ENCODE results near the gene HLA-DMA. TPM values are rescaled to one million over a fixed set of nuclear protein-coding genes. Genes with fewer than 3 reads are reported as not detected.

Gene HLA-DMA
- total and polyA plus RNA-seq, 2 of the 13 experiments (the other 11 are each of a cell fraction or from before 2014, with no cell fraction given): 0.70 to 0.71 TPM

DNA sequence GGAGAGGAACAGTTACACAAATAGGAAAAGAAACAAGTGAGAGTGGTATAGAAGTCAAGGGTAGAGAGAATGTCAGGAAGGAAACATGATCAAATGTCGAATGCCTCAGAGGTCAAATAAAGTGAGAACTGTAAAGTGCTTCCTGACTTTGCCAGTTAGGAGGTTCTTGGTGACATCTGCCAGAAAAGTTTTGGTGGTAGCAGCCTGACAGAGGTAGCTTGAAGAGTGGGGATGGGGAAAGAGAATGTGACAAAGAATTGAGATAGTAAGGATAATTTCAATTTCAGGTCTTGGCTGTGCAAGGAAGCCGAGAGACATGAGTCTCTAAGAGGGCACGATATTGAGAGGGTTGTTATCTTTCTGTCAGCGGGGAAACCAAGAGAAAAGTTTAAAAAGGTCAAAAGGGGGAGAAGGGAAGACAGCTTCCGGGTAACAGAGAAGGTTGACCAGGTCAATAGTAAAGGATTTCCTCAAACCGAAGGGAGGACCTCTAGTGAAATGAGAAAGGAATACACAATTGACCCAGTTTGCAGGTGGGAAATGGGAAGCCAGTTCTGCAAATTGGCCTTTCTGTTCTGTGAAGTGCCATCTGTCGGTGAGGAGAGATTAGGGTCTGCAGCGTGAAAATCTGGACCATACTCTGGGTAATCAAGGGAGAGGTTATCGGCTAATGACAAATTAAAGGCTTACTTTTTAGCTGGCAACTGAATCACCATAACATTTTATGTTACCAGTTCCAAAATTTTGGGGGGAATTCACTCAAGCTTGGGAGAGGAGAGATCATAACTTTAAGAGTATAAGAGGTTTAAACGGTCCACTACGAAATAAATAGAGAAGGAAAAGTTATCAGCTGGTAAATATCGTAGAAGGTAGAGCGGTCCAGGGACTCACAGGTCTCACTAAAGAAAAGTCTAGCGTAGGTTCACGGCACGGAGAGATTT, 14.5 kb upstream of the HLA-DMA start (continued):
- TF ChIP-seq, protein P1, sequence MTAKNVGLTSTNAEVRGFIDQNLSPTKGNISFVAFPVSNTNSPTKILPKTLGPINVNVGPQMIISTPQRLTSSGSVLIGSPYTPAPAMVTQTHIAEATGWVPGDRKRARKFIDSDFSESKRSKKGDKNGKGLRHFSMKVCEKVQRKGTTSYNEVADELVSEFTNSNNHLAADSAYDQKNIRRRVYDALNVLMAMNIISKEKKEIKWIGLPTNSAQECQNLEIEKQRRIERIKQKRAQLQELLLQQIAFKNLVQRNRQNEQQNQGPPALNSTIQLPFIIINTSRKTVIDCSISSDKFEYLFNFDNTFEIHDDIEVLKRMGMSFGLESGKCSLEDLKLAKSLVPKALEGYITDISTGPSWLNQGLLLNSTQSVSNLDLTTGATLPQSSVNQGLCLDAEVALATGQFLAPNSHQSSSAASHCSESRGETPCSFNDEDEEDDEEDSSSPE (CRISPR knock-in tag; IDR thresholded peaks at IDR 0.05): no peak
- TF ChIP-seq HOXA7 (CRISPR knock-in tag; IDR thresholded peaks at IDR 0.05) (no peak), RFXAP (CRISPR knock-in tag; IDR thresholded peaks at IDR 0.05; ENCODE audit: borderline replicate concordance) (no peak), FOXO1 (CRISPR knock-in tag; IDR thresholded peaks at IDR 0.05) (0 out of 2 replicates have a peak, but pooled peaks have one; percentile 20), ZNF766 (CRISPR knock-in tag; IDR thresholded peaks at IDR 0.05; ENCODE audit: borderline replicate concordance) (no peak), ESRRA (CRISPR knock-in tag; IDR thresholded peaks at IDR 0.05; ENCODE audit: low read depth) (no peak), ZNF331 (CRISPR knock-in tag; IDR thresholded peaks at IDR 0.05) (peak; percentile 63), ATF7-NPFF (CRISPR knock-in tag; IDR thresholded peaks at IDR 0.05; ENCODE audit: low read depth) (no peak), ZNF510 (CRISPR knock-in tag; IDR thresholded peaks at IDR 0.05; ENCODE audit: low read depth) (0 out of 2 replicates have a peak, but pooled peaks have one; percentile 87), ZMYM3 (CRISPR knock-in tag; IDR thresholded peaks at IDR 0.05) (peak; percentile 9; the same call in 1 of the 2 replicates), XBP1 (CRISPR knock-in tag; IDR thresholded peaks at IDR 0.05) (no peak), RELA (CRISPR knock-in tag; IDR thresholded peaks at IDR 0.05) (no peak)
- TF ChIP-seq, protein P2, sequence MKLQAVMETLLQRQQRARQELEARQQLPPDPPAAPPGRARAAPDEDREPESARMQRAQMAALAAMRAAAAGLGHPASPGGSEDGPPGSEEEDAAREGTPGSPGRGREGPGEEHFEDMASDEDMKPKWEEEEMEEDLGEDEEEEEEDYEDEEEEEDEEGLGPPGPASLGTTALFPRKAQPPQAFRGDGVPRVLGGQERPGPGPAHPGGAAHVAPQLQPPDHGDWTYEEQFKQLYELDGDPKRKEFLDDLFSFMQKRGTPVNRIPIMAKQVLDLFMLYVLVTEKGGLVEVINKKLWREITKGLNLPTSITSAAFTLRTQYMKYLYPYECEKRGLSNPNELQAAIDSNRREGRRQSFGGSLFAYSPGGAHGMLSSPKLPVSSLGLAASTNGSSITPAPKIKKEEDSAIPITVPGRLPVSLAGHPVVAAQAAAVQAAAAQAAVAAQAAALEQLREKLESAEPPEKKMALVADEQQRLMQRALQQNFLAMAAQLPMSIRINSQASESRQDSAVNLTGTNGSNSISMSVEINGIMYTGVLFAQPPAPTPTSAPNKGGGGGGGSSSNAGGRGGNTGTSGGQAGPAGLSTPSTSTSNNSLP (IDR thresholded peaks at IDR 0.05; ENCODE audit: low read depth, low read length): no peak
- TF ChIP-seq, protein P3, sequence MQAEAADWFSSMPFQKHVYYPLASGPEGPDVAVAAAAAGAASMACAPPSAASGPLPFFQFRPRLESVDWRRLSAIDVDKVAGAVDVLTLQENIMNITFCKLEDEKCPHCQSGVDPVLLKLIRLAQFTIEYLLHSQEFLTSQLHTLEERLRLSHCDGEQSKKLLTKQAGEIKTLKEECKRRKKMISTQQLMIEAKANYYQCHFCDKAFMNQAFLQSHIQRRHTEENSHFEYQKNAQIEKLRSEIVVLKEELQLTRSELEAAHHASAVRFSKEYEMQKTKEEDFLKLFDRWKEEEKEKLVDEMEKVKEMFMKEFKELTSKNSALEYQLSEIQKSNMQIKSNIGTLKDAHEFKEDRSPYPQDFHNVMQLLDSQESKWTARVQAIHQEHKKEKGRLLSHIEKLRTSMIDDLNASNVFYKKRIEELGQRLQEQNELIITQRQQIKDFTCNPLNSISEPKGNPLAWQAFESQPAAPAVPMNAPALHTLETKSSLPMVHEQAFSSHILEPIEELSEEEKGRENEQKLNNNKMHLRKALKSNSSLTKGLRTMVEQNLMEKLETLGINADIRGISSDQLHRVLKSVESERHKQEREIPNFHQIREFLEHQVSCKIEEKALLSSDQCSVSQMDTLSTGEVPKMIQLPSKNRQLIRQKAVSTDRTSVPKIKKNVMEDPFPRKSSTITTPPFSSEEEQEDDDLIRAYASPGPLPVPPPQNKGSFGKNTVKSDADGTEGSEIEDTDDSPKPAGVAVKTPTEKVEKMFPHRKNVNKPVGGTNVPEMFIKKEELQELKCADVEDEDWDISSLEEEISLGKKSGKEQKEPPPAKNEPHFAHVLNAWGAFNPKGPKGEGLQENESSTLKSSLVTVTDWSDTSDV (CRISPR knock-in tag; IDR thresholded peaks at IDR 0.05): no peak
- TF ChIP-seq, protein P4, sequence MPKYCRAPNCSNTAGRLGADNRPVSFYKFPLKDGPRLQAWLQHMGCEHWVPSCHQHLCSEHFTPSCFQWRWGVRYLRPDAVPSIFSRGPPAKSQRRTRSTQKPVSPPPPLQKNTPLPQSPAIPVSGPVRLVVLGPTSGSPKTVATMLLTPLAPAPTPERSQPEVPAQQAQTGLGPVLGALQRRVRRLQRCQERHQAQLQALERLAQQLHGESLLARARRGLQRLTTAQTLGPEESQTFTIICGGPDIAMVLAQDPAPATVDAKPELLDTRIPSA (CRISPR knock-in tag; IDR thresholded peaks at IDR 0.05; ENCODE audit: borderline replicate concordance): no peak
- TF ChIP-seq, protein P5, sequence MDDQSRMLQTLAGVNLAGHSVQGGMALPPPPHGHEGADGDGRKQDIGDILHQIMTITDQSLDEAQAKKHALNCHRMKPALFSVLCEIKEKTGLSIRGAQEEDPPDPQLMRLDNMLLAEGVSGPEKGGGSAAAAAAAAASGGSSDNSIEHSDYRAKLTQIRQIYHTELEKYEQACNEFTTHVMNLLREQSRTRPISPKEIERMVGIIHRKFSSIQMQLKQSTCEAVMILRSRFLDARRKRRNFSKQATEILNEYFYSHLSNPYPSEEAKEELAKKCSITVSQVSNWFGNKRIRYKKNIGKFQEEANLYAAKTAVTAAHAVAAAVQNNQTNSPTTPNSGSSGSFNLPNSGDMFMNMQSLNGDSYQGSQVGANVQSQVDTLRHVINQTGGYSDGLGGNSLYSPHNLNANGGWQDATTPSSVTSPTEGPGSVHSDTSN (CRISPR knock-in tag; IDR thresholded peaks at IDR 0.05; ENCODE audit: borderline replicate concordance): no peak
- TF ChIP-seq, protein P6, sequence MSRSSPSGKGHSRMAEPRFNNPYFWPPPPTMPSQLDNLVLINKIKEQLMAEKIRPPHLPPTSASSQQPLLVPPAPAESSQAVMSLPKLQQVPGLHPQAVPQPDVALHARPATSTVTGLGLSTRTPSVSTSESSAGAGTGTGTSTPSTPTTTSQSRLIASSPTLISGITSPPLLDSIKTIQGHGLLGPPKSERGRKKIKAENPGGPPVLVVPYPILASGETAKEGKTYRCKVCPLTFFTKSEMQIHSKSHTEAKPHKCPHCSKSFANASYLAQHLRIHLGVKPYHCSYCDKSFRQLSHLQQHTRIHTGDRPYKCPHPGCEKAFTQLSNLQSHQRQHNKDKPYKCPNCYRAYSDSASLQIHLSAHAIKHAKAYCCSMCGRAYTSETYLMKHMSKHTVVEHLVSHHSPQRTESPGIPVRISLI (CRISPR knock-in tag; IDR thresholded peaks at IDR 0.05; ENCODE audit: borderline replicate concordance): no peak
- TF ChIP-seq, protein P7, sequence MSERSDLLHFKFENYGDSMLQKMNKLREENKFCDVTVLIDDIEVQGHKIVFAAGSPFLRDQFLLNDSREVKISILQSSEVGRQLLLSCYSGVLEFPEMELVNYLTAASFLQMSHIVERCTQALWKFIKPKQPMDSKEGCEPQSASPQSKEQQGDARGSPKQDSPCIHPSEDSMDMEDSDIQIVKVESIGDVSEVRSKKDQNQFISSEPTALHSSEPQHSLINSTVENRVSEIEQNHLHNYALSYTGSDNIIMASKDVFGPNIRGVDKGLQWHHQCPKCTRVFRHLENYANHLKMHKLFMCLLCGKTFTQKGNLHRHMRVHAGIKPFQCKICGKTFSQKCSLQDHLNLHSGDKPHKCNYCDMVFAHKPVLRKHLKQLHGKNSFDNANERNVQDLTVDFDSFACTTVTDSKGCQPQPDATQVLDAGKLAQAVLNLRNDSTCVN (CRISPR knock-in tag; IDR thresholded peaks at IDR 0.05; ENCODE audit: borderline replicate concordance): no peak
